Posterior cingulate gyrus (tissue), 11 donors: Measurements from ENCODE around the gene ZFP3.
"Not testable (repeated sequence)": the region's sequence is repeated elsewhere in the genome, so short reads cannot be mapped to it uniquely, and the experiment has no call there.

ENCODE experiments used
- DNase-seq, 10 donors: peaks; one replicate each; pipeline versions ENCODE4 v3.0.0 to v3.0.0-alpha.2; 2020 to 2021; ENCODE audit warnings: mixed read lengths in 3 of 10
- intact Hi-C: fragments of 100-400 bp; cut with DNase I; formaldehyde crosslinking; loops from one replicate; pipeline ENCODE4 v1.15.1; 2023

The ZFP3 gene

GRCh38 chr17:5123343-5124124, 45.3 kb downstream of the ZFP3 start:
- intact Hi-C loops: no loop called here
- DNase-seq: peak in 3 of 10 donors; percentile 35 to 82 (median 53)

GRCh38 chr17:5124125-5124760, 46.0 kb downstream of the ZFP3 start:
- peak in 1 of 10 donors; percentile 70 for DNase-seq
- intact Hi-C loops: not testable (repeated sequence)

GRCh38 chr17:5124896-5125295, 46.6 kb downstream of the ZFP3 start:
- DNase-seq: peak in 1 of 10 donors; percentile 13
- intact Hi-C loops: not testable (repeated sequence)

- intact Hi-C loops: no loop called here
- peak in 2 of 10 donors; percentile 54 to 78 for DNase-seq
Observed at GRCh38 chr17:5126719-5127488, 48.6 kb downstream of the ZFP3 start.

GRCh38 chr17:5127910-5128309, 49.6 kb downstream of the ZFP3 start:
- intact Hi-C loops: no loop called here
- DNase-seq: no peak

- DNase-seq: peak in 1 of 10 donors; percentile 59
- intact Hi-C loops: not testable (repeated sequence)
Observed at GRCh38 chr17:5128387-5128786, 50.1 kb downstream of the ZFP3 start.

GRCh38 chr17:5128905-5129535, 50.8 kb downstream of the ZFP3 start:
- DNase-seq: peak in 2 of 10 donors; percentile 27 to 62

GRCh38 chr17:5129770-5130169, 51.5 kb downstream of the ZFP3 start:
- DNase-seq: peak in 1 of 10 donors; percentile 34
- intact Hi-C loops: not testable (repeated sequence)

More at GRCh38 chr17:5128905-5129535, 50.8 kb downstream of the ZFP3 start:
- intact Hi-C loops: no loop called here

- peak in 1 of 10 donors; percentile 65 for DNase-seq
- intact Hi-C loops: not testable (repeated sequence)
Observed at GRCh38 chr17:5130261-5130660, 52.0 kb downstream of the ZFP3 start.

GRCh38 chr17:5130687-5131086, 52.4 kb downstream of the ZFP3 start:
- DNase-seq, intact Hi-C loops: not testable (repeated sequence)

GRCh38 chr17:5131146-5131715, 53.0 kb downstream of the ZFP3 start:
- intact Hi-C loops: no loop called here
- DNase-seq: peak in 1 of 10 donors; percentile 27

- peak in 1 of 10 donors; percentile 58 for DNase-seq
- intact Hi-C loops: not testable (repeated sequence)
Observed at GRCh38 chr17:5131799-5132502, 53.7 kb downstream of the ZFP3 start.

GRCh38 chr17:5132503-5133225, 54.4 kb downstream of the ZFP3 start:
- intact Hi-C loops, DNase-seq: not testable (repeated sequence)

- intact Hi-C loops: no loop called here
- DNase-seq: no peak
Observed at GRCh38 chr17:5133311-5133710, 55.0 kb downstream of the ZFP3 start.

GRCh38 chr17:5133961-5134360, 55.7 kb downstream of the ZFP3 start:
- intact Hi-C loops: not testable (repeated sequence)
- peak in 1 of 10 donors; percentile 64 for DNase-seq

- DNase-seq: peak in 1 of 10 donors; percentile 14
- intact Hi-C loops: not testable (repeated sequence)
Observed at GRCh38 chr17:5134571-5134970, 56.3 kb downstream of the ZFP3 start.

GRCh38 chr17:5135131-5135712, 57.0 kb downstream of the ZFP3 start:
- intact Hi-C loops: not testable (repeated sequence)
- peak in 2 of 10 donors; percentile 40 to 49 for DNase-seq
